ENCODE results near the gene FXYD7. TPM values are rescaled to one million over a fixed set of nuclear protein-coding genes. Genes with fewer than 3 reads are reported as not detected.

FXYD7 gene
- total RNA-seq, 2 experiments from 2014 or later, result 0.50 to 6.1 TPM

- H2AFZ ChIP-seq (ENCODE audit: low read length), result no peak overlapping the region
- H3K9me3 ChIP-seq (ENCODE audit: low read length), result peaks cover 20% of the 10 kb centered on the region; the same call in 1 of the 2 replicates
- intact Hi-C loops (cut with micrococcal nuclease; ENCODE audit: unreplicated experiment), result no loop called here
- H3K9me2 ChIP-seq (ENCODE audit: insufficient read depth, low read length), result no peaks in the 10 kb centered on the region
- no peaks in the 10 kb centered on the region for H3K79me2 ChIP-seq (ENCODE audit: insufficient read depth, low read depth, low read length)
- H3K4me2 ChIP-seq (ENCODE audit: low read length), result no peak overlapping the region
- peaks cover 91% of the 10 kb centered on the region for H3K36me3 ChIP-seq (ENCODE audit: insufficient read depth, low read length)
- ChIA-PET CTCF (ENCODE audit: unreplicated experiment) (no interaction called here), POLR2A (interaction anchor here (0.6 kb wide), 1 partner anchor 15 kb away, joined by 3 read pairs; no protein-coding TSS in a partner anchor)
- H3K4me3 ChIP-seq (ENCODE audit: low read depth, low read length, poor library complexity, severe bottlenecking), result no peak overlapping the region
- no peak for TF ChIP-seq CTCF (conservative IDR thresholded peaks at IDR 0.05; ENCODE audit: low read length)
- no peak for TF ChIP-seq EZH2phosphoT487 (IDR thresholded peaks at IDR 0.05; ENCODE audit: borderline replicate concordance, low read depth, low read length)
- no peaks in the 10 kb centered on the region for H4K20me1 ChIP-seq (ENCODE audit: insufficient read depth, low read length)
- DNase-seq (ENCODE audit: low spot score), result no peak
- BruUV-seq (replicated peaks), result no TSS peak
- H3K27ac ChIP-seq (ENCODE audit: low read depth, low read length, poor library complexity, severe bottlenecking), result no peak overlapping the region
- H3K4me1 ChIP-seq (ENCODE audit: insufficient read depth, low read length, poor library complexity, severe bottlenecking), result no peaks in the 10 kb centered on the region
Observed at GRCh38 chr19:35165200-35166058, 22.4 kb downstream of the FXYD7 start.

GRCh38 chr19:35166100-35167063, 23.3 kb downstream of the FXYD7 start:
- H3K4me3 ChIP-seq (ENCODE audit: low read depth, low read length, poor library complexity, severe bottlenecking), result no peak overlapping the region
- H3K4me1 ChIP-seq (ENCODE audit: insufficient read depth, low read length, poor library complexity, severe bottlenecking), result no peaks in the 10 kb centered on the region
- peaks cover 88% of the 10 kb centered on the region for H3K36me3 ChIP-seq (ENCODE audit: insufficient read depth, low read length)
- no peaks in the 10 kb centered on the region for H4K20me1 ChIP-seq (ENCODE audit: insufficient read depth, low read length)
- no peaks in the 10 kb centered on the region for H3K79me2 ChIP-seq (ENCODE audit: insufficient read depth, low read depth, low read length)
- no peak for TF ChIP-seq EZH2phosphoT487 (IDR thresholded peaks at IDR 0.05; ENCODE audit: borderline replicate concordance, low read depth, low read length)
- TF ChIP-seq CTCF (conservative IDR thresholded peaks at IDR 0.05; ENCODE audit: low read length), result no peak
- H3K4me2 ChIP-seq (ENCODE audit: low read length), result no peak overlapping the region
- H2AFZ ChIP-seq (ENCODE audit: low read length), result no peak overlapping the region
- CTCF ChIA-PET (ENCODE audit: unreplicated experiment), result no interaction called here
- H3K27ac ChIP-seq (ENCODE audit: low read depth, low read length, poor library complexity, severe bottlenecking), result no peak overlapping the region
- BruUV-seq (replicated peaks), result no TSS peak
- DNase-seq (ENCODE audit: low spot score), result no peak
- H3K9me2 ChIP-seq (ENCODE audit: insufficient read depth, low read length), result no peaks in the 10 kb centered on the region
- intact Hi-C loops (cut with micrococcal nuclease; ENCODE audit: unreplicated experiment), result no loop called here
- POLR2A ChIA-PET, result interaction anchor here (0.7 kb wide), 1 partner anchor 1055 kb away, joined by 3 read pairs; no protein-coding TSS in a partner anchor
- peaks cover 20% of the 10 kb centered on the region; the same call in 1 of the 2 replicates for H3K9me3 ChIP-seq (ENCODE audit: low read length)

Measured in OCI-LY7 (cell line).